Measurements from ENCODE around the gene SH3BP2.

DNA sequence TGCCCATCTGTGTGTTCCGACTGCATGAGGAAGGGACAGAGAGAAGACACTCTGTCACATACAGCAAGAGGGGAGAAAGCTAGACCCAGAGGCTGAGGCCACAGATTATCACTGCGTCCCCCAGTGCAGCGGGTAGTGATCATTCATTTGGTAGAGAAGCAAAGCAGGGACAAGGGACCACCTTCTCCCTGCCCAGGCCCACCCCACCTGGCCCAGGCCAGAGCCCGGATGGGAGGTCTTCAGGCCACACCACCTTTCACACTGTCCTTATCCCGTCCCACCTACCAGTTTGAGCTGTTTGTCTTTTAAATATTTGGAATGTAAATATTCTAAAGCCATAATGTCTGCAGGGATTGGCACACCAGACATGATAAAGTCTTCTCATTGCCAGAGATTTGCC is 47.4 kb upstream of the SH3BP2 start:
- TF ChIP-seq, protein P1, sequence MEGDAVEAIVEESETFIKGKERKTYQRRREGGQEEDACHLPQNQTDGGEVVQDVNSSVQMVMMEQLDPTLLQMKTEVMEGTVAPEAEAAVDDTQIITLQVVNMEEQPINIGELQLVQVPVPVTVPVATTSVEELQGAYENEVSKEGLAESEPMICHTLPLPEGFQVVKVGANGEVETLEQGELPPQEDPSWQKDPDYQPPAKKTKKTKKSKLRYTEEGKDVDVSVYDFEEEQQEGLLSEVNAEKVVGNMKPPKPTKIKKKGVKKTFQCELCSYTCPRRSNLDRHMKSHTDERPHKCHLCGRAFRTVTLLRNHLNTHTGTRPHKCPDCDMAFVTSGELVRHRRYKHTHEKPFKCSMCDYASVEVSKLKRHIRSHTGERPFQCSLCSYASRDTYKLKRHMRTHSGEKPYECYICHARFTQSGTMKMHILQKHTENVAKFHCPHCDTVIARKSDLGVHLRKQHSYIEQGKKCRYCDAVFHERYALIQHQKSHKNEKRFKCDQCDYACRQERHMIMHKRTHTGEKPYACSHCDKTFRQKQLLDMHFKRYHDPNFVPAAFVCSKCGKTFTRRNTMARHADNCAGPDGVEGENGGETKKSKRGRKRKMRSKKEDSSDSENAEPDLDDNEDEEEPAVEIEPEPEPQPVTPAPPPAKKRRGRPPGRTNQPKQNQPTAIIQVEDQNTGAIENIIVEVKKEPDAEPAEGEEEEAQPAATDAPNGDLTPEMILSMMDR (conservative IDR thresholded peaks at IDR 0.05; ENCODE audit: low read length), result no peak
- no peak for TF ChIP-seq EZH2phosphoT487 (IDR thresholded peaks at IDR 0.05; ENCODE audit: borderline replicate concordance)
